Measurements from ENCODE around the gene DPYSL4. TPM values are rescaled to one million over a fixed set of nuclear protein-coding genes. Genes with fewer than 3 reads are reported as not detected.

The DPYSL4 gene
- polyA plus RNA-seq, 4 donors, result 13.6 to 19.4 (median 18.8) TPM

Other genes starting within 250 kb of the DPYSL4 start
- gene BNIP3, start 205.0 kb upstream of the DPYSL4 start, polyA plus RNA-seq (ENCODE audit: insufficient read length in 4 of 4), result 10 to 100 TPM; 24.1 to 79.2 (median 70.1) TPM
- gene JAKMIP3, start 121.0 kb upstream of the DPYSL4 start, polyA plus RNA-seq (ENCODE audit: insufficient read length in 4 of 4), result 1 to 10 TPM in 1 of 4 donors, under 1 TPM in 3; 0.24 to 1.0 (median 0.27) TPM
- 10 to 100 TPM in 3 of 4 donors, 1 to 10 TPM in 1; 6.5 to 15.1 (median 11.5) TPM for gene STK32C, start 121.0 kb downstream of the DPYSL4 start, polyA plus RNA-seq (ENCODE audit: insufficient read length in 4 of 4)
- gene LRRC27, start 145.2 kb downstream of the DPYSL4 start, polyA plus RNA-seq (ENCODE audit: insufficient read length in 4 of 4), result 10 to 100 TPM; 14.2 to 34.7 (median 25.4) TPM
- gene PWWP2B, start 210.3 kb downstream of the DPYSL4 start, polyA plus RNA-seq (ENCODE audit: insufficient read length in 4 of 4), result 10 to 100 TPM in 2 of 4 donors, 1 to 10 TPM in 2; 2.7 to 12.9 (median 8.7) TPM

All from left renal pelvis (tissue), 4 donors.